Tibial nerve (tissue), 4 donors: ENCODE measurements around the gene CHEK2. TPM values are rescaled to one million over a fixed set of nuclear protein-coding genes. Genes with fewer than 3 reads are reported as not detected.
"Not testable (repeated sequence)": the region's sequence is repeated elsewhere in the genome, so short reads cannot be mapped to it uniquely, and the experiment has no call there.

Experiments used
- DNase-seq, 2 donors: peaks; one replicate each; pipeline ENCODE4 v3.0.0-alpha.2; 2019; ENCODE audit warnings: low spot score in 2 of 2
- H3K27ac ChIP-seq, 4 donors: fragments of 200-600 bp; sonication (generic) in 3 of 4; one replicate each; pipeline ENCODE4 v1.5.1; 2017 to 2019; ENCODE audit warnings: mild to moderate bottlenecking in 1 of 4
- H3K27me3 ChIP-seq, 2 donors: fragments of 200-600 bp; sonication (generic) in 1 of 2; one replicate each; pipeline versions ENCODE4 v1.5.1 to v1.6.0; 2017 to 2019
- H3K36me3 ChIP-seq, 3 donors: fragments of 200-600 bp; sonication (generic); one replicate each; pipeline ENCODE4 v1.5.1; 2018 to 2019
- H3K4me1 ChIP-seq, 4 donors: fragments of 200-600 bp; sonication (generic) in 3 of 4; one replicate each; pipeline ENCODE4 v1.5.1; 2017 to 2019
- H3K4me3 ChIP-seq, 4 donors: fragments of 200-600 bp; sonication (generic) in 3 of 4; one replicate each; pipeline ENCODE4 v1.5.1; 2017 to 2019; ENCODE audit warnings: mild to moderate bottlenecking in 1 of 4, moderate library complexity in 1 of 4
- H3K9me3 ChIP-seq, 4 donors: fragments of 200-600 bp; sonication (generic) in 3 of 4; one replicate each; pipeline ENCODE4 v1.5.1; 2017 to 2019
- EP300 ChIP-seq, 2 donors: sonication (generic); formaldehyde crosslinking; IDR thresholded peaks; one replicate each; pipeline ENCODE4 v1.6.1; 2017; ENCODE audit warnings: antibody characterized with exemption in 2 of 2, mild to moderate bottlenecking in 1 of 2
- POLR2A ChIP-seq, 2 donors: fragments of 450-650 bp; IDR thresholded peaks; one replicate each; pipeline ENCODE4 v1.6.1; 2017; ENCODE audit warnings: antibody characterized with exemption in 2 of 2, mild to moderate bottlenecking in 2 of 2, moderate library complexity in 2 of 2
- WGBS, 2 donors: methylation state at CpG; one replicate each; pipeline ENCODE4 v1.1.5; 2018; 5-methylcytosine and 5-hydroxymethylcytosine counted together
- total RNA-seq, 4 donors: library from RNA; depleted of rRNA; stranded (reverse); fragments of >200 nt; gene quantifications; one replicate each; pipeline ENCODE4 v1.1.0, GENCODE V29; 2016
- TF ChIP-seq, protein P1 (sequence below), 5 experiments: fragments of 200-600 bp in 3 of 5; fragments of 450-650 bp in 2 of 5; sonication (generic) in 3 of 5; IDR thresholded peaks; one replicate each; pipeline ENCODE4 v1.5.1; 2016 to 2019; ENCODE audit warnings: antibody characterized with exemption in 5 of 5, mild to moderate bottlenecking in 3 of 5, moderate library complexity in 2 of 5

CHEK2 gene
- total RNA-seq, 4 donors from 2014 or later, result 7.4 to 22.0 (median 13.1) TPM

DNA sequence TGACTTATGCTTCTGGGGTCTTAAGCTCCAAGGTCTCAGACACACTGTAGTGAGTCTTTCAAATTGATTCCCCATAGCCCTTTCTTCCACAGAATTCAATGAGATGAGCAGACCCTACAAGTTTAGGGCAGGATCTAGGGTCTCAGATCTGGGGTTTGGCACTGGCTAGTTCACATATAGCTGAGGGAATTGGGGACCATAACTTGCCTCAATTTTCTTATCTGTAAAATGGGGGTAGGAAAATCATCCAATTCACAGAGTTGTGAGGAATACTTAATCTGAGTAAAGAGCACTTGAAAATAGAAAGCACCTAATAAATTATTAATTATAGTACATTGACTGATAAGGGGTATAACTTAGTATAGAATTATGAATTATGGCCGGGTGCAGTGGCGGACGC, 25.0 kb upstream of the CHEK2 start:
- DNase-seq, result no peak
- no peak overlapping the region for H3K4me3 ChIP-seq
- no peak overlapping the region for H3K27ac ChIP-seq
- 92 to 95% methylated on average over 3 of the region's 3 CpGs for WGBS, 2 donors
- TF ChIP-seq EP300 (IDR thresholded peaks at IDR 0.05) (no peak), POLR2A (IDR thresholded peaks at IDR 0.05) (no peak)
- TF ChIP-seq, protein P1, sequence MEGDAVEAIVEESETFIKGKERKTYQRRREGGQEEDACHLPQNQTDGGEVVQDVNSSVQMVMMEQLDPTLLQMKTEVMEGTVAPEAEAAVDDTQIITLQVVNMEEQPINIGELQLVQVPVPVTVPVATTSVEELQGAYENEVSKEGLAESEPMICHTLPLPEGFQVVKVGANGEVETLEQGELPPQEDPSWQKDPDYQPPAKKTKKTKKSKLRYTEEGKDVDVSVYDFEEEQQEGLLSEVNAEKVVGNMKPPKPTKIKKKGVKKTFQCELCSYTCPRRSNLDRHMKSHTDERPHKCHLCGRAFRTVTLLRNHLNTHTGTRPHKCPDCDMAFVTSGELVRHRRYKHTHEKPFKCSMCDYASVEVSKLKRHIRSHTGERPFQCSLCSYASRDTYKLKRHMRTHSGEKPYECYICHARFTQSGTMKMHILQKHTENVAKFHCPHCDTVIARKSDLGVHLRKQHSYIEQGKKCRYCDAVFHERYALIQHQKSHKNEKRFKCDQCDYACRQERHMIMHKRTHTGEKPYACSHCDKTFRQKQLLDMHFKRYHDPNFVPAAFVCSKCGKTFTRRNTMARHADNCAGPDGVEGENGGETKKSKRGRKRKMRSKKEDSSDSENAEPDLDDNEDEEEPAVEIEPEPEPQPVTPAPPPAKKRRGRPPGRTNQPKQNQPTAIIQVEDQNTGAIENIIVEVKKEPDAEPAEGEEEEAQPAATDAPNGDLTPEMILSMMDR (IDR thresholded peaks at IDR 0.05), result no peak
- no peaks in the 10 kb centered on the region for H3K36me3 ChIP-seq
- H3K27me3 ChIP-seq, result no peaks in the 10 kb centered on the region
- peaks cover 0 to 8% (median 0%) of the 10 kb centered on the region in 4 donors for H3K9me3 ChIP-seq
- no peaks in the 10 kb centered on the region for H3K4me1 ChIP-seq

DNA sequence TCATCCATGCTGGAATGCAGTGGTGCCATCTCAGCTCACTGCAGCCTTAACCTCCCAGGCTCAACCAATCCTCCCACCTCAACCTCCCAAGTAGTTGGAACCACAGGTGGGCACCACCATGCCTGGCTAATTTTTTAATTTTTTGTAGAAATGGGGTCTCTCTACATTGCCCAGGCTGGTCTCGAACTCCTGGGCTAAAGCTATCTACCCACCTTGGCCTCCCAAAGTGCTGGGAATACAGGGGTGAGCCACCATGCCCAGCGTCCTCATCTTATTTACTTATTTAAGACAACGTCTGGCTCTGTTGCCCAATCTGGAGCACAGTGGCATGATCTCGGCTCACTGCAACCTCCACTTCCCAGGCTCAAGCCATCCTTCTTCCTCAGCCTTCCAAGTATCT, 20.4 kb upstream of the CHEK2 start:
- WGBS, 2 donors, result 96% methylated on average over 4 of the region's 4 CpGs
- H3K9me3 ChIP-seq, H3K4me3 ChIP-seq, H3K4me1 ChIP-seq, H3K27ac ChIP-seq, H3K27me3 ChIP-seq, DNase-seq: not testable (repeated sequence)
- H3K36me3 ChIP-seq, result peaks cover 0 to 13% (median 0%) of the 10 kb centered on the region in 3 donors

DNA sequence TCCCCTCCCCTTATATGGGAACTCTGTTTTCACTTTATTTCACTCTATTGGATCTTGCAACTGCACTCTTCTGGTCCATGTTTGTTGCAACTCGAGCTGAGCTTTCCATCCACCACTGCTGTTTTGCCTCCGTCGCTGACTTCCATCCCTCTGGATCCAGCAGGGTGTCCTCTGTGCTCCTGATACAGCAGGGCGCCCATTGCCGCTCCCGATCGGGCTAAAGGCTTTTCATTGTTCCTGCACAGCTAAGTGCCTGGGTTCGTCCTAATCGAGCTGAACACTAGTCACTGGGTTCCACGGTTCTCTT, 19.8 kb upstream of the CHEK2 start:
- Histone ChIP-seq H3K27me3 (no peaks in the 10 kb centered on the region), H3K27ac (no peak overlapping the region), H3K9me3 (no peaks in the 10 kb centered on the region), H3K4me1 (no peaks in the 10 kb centered on the region), H3K4me3 (no peak overlapping the region), H3K36me3 (peaks cover 0 to 18% (median 0%) of the 10 kb centered on the region in 3 donors)
- DNase-seq, result no peak
- TF ChIP-seq POLR2A (IDR thresholded peaks at IDR 0.05) (no peak), EP300 (IDR thresholded peaks at IDR 0.05) (no peak)
- TF ChIP-seq, protein P1 (IDR thresholded peaks at IDR 0.05), result no peak
- WGBS, 2 donors, result 91 to 97% methylated on average over 10 of the region's 10 CpGs

DNA sequence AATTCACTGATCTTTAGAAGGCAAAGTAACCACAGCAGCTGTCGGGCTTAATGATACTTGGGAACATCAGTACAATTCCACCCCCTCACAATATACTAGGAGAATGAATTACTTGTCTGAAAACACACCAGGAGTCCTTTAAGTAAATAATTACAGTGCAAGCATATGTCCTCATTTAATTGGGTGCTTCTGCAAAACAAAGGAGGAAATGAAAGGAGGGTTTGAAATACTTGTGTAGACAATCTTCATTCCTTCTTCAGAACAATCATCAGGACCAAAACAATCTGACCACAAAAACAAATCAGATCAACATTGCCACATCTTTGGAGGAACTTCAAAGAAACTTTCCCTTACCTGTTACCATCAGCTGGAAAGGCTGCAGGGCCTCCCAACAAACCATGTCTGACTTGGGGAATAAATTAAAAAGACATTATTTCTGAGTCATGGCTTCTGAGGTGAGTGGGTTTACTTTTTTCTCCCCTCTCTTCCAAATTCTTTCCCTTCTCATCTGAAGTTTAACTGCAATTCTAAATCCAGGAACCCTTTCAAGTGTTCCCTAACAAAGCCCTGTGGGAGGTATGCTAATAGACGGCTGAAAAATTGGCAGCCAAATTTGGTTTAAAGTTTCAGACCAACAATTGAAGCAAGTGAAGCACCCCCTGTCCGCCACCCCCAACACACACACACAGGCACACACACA, 18.4 kb upstream of the CHEK2 start:
- Histone ChIP-seq H3K9me3 (no peaks in the 10 kb centered on the region), H3K27me3 (no peaks in the 10 kb centered on the region), H3K4me1 (no peaks in the 10 kb centered on the region), H3K4me3 (no peak overlapping the region), H3K27ac (no peak overlapping the region), H3K36me3 (peaks cover 0 to 31% (median 0%) of the 10 kb centered on the region in 3 donors)
- 42 to 52% methylated on average over 3 of the region's 3 CpGs for WGBS, 2 donors
- TF ChIP-seq, protein P1 (IDR thresholded peaks at IDR 0.05), result no peak
- TF ChIP-seq EP300 (IDR thresholded peaks at IDR 0.05), result no peak
- no peak for TF ChIP-seq POLR2A (IDR thresholded peaks at IDR 0.05)
- no peak for DNase-seq

DNA sequence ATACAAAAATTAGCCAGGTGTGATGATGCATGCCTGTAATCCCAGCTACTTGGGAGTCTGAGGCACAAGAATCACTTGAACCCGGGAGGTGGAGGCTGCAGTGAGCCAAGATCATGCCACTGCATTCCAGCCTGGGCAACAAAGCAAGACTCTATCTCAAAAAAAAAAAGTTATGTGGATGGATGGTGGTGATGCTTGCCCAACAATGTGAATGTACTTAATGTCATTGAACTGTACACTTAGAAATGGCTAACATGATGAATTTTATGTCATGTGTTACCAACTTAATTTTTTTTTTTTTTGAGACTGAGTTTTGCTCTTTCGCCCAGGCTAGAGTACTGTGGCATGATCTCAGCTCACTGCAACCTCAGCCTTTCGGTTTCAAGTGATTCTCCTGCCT, 12.9 kb upstream of the CHEK2 start:
- WGBS, 2 donors, result 94 to 98% methylated on average over 3 of the region's 3 CpGs
- H3K27ac ChIP-seq, H3K9me3 ChIP-seq: not testable (repeated sequence)

DNA sequence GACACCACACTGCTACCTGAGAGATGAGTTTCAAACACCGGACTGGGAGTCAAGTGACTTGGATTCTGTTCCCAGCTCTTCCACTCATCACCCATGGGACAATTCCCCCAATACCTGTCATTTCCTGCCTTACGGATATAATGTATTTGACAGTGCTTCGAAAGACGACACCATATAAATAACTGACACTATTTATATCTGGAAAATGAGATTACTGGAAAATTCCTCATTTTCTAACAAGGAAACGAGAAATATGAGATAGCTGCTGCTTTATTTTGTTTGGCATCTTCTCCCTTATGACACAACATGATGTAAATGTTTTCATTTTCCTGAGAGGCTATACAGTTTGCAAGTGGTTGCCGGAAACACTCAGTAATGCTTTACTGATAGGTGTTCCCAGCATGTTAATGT, 8.9 kb upstream of the CHEK2 start:
- peaks cover 0 to 87% (median 0%) of the 10 kb centered on the region in 3 donors for H3K36me3 ChIP-seq
- WGBS, 2 donors, result 57 to 68% methylated on average over 6 of the region's 6 CpGs

More for the DNA sequence above, 12.9 kb upstream of the CHEK2 start:
- H3K36me3 ChIP-seq, result peaks cover 0 to 75% (median 0%) of the 10 kb centered on the region in 3 donors
- not testable (repeated sequence) for H3K27me3 ChIP-seq, H3K4me3 ChIP-seq, DNase-seq, H3K4me1 ChIP-seq

More for the DNA sequence above, 8.9 kb upstream of the CHEK2 start:
- Histone ChIP-seq H3K27ac (no peak overlapping the region), H3K4me1 (peaks cover 0 to 8% (median 0%) of the 10 kb centered on the region in 4 donors), H3K27me3 (no peaks in the 10 kb centered on the region), H3K9me3 (no peaks in the 10 kb centered on the region), H3K4me3 (no peak overlapping the region)
- TF ChIP-seq EP300 (IDR thresholded peaks at IDR 0.05), result no peak
- TF ChIP-seq POLR2A (IDR thresholded peaks at IDR 0.05), result no peak
- TF ChIP-seq, protein P1 (IDR thresholded peaks at IDR 0.05), result no peak
- DNase-seq, result no peak
